ENCODE results near the gene C22orf42.
"Not testable (repeated sequence)": the region's sequence is repeated elsewhere in the genome, so short reads cannot be mapped to it uniquely, and the experiment has no call there.

- TF ChIP-seq, protein P1, sequence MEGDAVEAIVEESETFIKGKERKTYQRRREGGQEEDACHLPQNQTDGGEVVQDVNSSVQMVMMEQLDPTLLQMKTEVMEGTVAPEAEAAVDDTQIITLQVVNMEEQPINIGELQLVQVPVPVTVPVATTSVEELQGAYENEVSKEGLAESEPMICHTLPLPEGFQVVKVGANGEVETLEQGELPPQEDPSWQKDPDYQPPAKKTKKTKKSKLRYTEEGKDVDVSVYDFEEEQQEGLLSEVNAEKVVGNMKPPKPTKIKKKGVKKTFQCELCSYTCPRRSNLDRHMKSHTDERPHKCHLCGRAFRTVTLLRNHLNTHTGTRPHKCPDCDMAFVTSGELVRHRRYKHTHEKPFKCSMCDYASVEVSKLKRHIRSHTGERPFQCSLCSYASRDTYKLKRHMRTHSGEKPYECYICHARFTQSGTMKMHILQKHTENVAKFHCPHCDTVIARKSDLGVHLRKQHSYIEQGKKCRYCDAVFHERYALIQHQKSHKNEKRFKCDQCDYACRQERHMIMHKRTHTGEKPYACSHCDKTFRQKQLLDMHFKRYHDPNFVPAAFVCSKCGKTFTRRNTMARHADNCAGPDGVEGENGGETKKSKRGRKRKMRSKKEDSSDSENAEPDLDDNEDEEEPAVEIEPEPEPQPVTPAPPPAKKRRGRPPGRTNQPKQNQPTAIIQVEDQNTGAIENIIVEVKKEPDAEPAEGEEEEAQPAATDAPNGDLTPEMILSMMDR (IDR thresholded peaks at IDR 0.05), result not testable (repeated sequence)
- not testable (repeated sequence) for TF ChIP-seq ZFX (IDR thresholded peaks at IDR 0.05; ENCODE audit: borderline replicate concordance)
Measured at GRCh38 chr22:32150647-32151046, 8.5 kb downstream of the C22orf42 start.
